ENCODE data around the gene INAVA. TPM values are rescaled to one million over a fixed set of nuclear protein-coding genes. Genes with fewer than 3 reads are reported as not detected.

INAVA gene
- polyA plus RNA-seq, 2 of the 4 experiments (the other 2 are of a cell fraction) = 40.0 to 43.7 TPM

- TF ChIP-seq CTCF (IDR thresholded peaks at IDR 0.05) (no peak), PBX3 (IDR thresholded peaks at IDR 0.05) (no peak), NPAS2 (CRISPR knock-in tag; IDR thresholded peaks at IDR 0.05; ENCODE audit: borderline replicate concordance) (no peak), GATA3 (IDR thresholded peaks at IDR 0.05; ENCODE audit: borderline replicate concordance) (no peak)
Measured at GRCh38 chr1:200873671-200874397, 20.9 kb upstream of the INAVA start (continued).

GRCh38 chr1:200874694-200875093 lies 20.0 kb upstream of the INAVA start:
- no peak for ATAC-seq
- FAIRE-seq = no peak
- H3K4me2 ChIP-seq = no peak overlapping the region
- TF ChIP-seq HOXB13 (CRISPR knock-in tag; IDR thresholded peaks at IDR 0.05; ENCODE audit: low read depth) = no peak
- peaks cover 6% of the 10 kb centered on the region; the same call in 2 of the 3 replicates for H3K4me1 ChIP-seq
- ChIA-PET POLR2A (no interaction called here), CTCF (interaction anchor here (0.8 to 8.6 kb wide), 3 partner anchors 11 to 16 kb away, joined by 3 to 57 read pairs (median 3); no protein-coding TSS in a partner anchor)
- H3K27ac ChIP-seq = no peak overlapping the region
- H3K9me3 ChIP-seq = no peaks in the 10 kb centered on the region
- no peak overlapping the region for H3K4me3 ChIP-seq
- no peak for DNase-seq (ENCODE audit: low read depth in 1 of 2, low spot score in 1 of 2)
- WGBS (ENCODE audit: missing lambda C conversion rate) = 68% methylated on average over 6 of the region's 6 CpGs

GRCh38 chr1:200875416-200875815 lies 19.3 kb upstream of the INAVA start:
- no peak overlapping the region for H3K4me3 ChIP-seq
- peaks cover 6% of the 10 kb centered on the region; the same call in 2 of the 3 replicates for H3K4me1 ChIP-seq
- WGBS (ENCODE audit: missing lambda C conversion rate) = 72% methylated on average over 5 of the region's 5 CpGs
- TF ChIP-seq ZSCAN20 (CRISPR knock-in tag; IDR thresholded peaks at IDR 0.05) (no peak), MAFK (IDR thresholded peaks at IDR 0.05; ENCODE audit: partially characterized antibody) (no peak), NPAS2 (CRISPR knock-in tag; IDR thresholded peaks at IDR 0.05; ENCODE audit: borderline replicate concordance) (no peak), CBX2 (IDR thresholded peaks at IDR 0.05; ENCODE audit: borderline replicate concordance, low read depth) (no peak), KDM1A (IDR thresholded peaks at IDR 0.05; ENCODE audit: low read depth) (no peak), HMGXB4 (CRISPR knock-in tag; IDR thresholded peaks at IDR 0.05; ENCODE audit: borderline replicate concordance) (no peak), POLR2AphosphoS2 (conservative IDR thresholded peaks at IDR 0.05; ENCODE audit: low read length) (no peak), CHD4 (IDR thresholded peaks at IDR 0.05; ENCODE audit: borderline replicate concordance) (no peak)
- FAIRE-seq = no peak
- ATAC-seq = no peak
- CTCF ChIA-PET = interaction anchor here (0.7 to 8.6 kb wide), 8 partner anchors 11 to 348 kb away, joined by 3 to 57 read pairs (median 4); no protein-coding TSS in a partner anchor
- no peak overlapping the region for H3K27ac ChIP-seq
- no peak overlapping the region for H3K4me2 ChIP-seq
- POLR2A ChIA-PET = no interaction called here
- no peak for DNase-seq (ENCODE audit: low read depth in 1 of 2, low spot score in 1 of 2)
- no peaks in the 10 kb centered on the region for H3K9me3 ChIP-seq

- no peaks in the 10 kb centered on the region for H3K9me3 ChIP-seq
- FAIRE-seq (no peak), ATAC-seq (no peak), DNase-seq (ENCODE audit: low read depth in 1 of 2, low spot score in 1 of 2) (no peak)
- no peak overlapping the region for H3K4me2 ChIP-seq
- no peak overlapping the region for H3K4me3 ChIP-seq
- peaks cover 6% of the 10 kb centered on the region; the same call in 2 of the 3 replicates for H3K4me1 ChIP-seq
- 81% methylated on average over 3 of the region's 3 CpGs for WGBS (ENCODE audit: missing lambda C conversion rate)
- no peak overlapping the region for H3K27ac ChIP-seq
- ChIA-PET CTCF (interaction anchor here (0.7 to 8.6 kb wide), 8 partner anchors 9 to 346 kb away, joined by 3 to 57 read pairs (median 4); no protein-coding TSS in a partner anchor), POLR2A (interaction anchor here (0.6 kb wide), 2 partner anchors 33 to 237 kb away, joined by 3 read pairs; no protein-coding TSS in a partner anchor)
- TF ChIP-seq HMGXB4 (CRISPR knock-in tag; IDR thresholded peaks at IDR 0.05; ENCODE audit: borderline replicate concordance) (no peak), BHLHE40 (IDR thresholded peaks at IDR 0.05; ENCODE audit: low read depth, low read length) (no peak), ESRRA (IDR thresholded peaks at IDR 0.05; ENCODE audit: borderline replicate concordance, low read length) (no peak), HOXA7 (CRISPR knock-in tag; IDR thresholded peaks at IDR 0.05) (no peak), ELK1 (IDR thresholded peaks at IDR 0.05; ENCODE audit: low read depth, low read length) (no peak), HOXB13 (CRISPR knock-in tag; IDR thresholded peaks at IDR 0.05; ENCODE audit: low read depth) (no peak), BCL3 (IDR thresholded peaks at IDR 0.05) (no peak), SMC3 (IDR thresholded peaks at IDR 0.05) (no peak), JUN (IDR thresholded peaks at IDR 0.05) (no peak), RNF2 (IDR thresholded peaks at IDR 0.05; ENCODE audit: borderline replicate concordance, low read depth) (no peak)
Measured at GRCh38 chr1:200877010-200877409, 17.7 kb upstream of the INAVA start.
